Measurements from ENCODE around the gene AP3D1.

DNA sequence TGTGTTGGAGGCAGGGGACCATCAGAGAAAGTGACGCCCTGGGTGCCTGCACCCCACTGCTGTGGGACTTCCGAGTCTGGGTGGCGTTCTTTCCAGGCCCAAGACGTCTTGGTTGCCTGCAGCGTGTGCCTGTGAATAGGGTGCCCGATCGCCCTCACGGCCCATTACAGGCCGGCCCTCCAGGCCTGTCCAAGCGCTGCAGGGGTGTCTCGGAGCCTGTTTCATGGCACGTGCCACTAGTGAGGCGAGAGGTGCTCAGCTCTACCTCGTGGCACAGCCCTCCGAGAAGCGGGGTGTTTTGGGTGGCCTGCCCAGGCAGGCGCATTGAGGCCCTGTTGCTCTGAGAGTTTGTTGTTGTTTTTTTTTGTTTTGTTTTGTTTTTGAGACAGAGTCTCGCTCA lies 42.4 kb upstream of the AP3D1 start:
- no peak for TF ChIP-seq GATA2 (IDR thresholded peaks at IDR 0.05; ENCODE audit: low read depth, low read length)
- no peak for TF ChIP-seq GATA3 (IDR thresholded peaks at IDR 0.05; ENCODE audit: low read depth, low read length)

All from SH-SY5Y (cell line).